HEK293 (cell line): ENCODE measurements around the gene IFFO2.

Experiments used
- CTCF ChIP-seq: fragments of 450-650 bp; formaldehyde crosslinking; IDR thresholded peaks from 2 replicates; pipeline ENCODE4 v1.5.1; 2016; ENCODE audit warnings: missing biosample characterization, missing genetic modification characterization
- ZBTB21 ChIP-seq: fragments of 450-650 bp; formaldehyde crosslinking; IDR thresholded peaks from 2 replicates; pipeline ENCODE4 v1.5.1; 2017; ENCODE audit warnings: missing biosample characterization, missing genetic modification characterization
- ZBTB48 ChIP-seq: fragments of 450-650 bp; formaldehyde crosslinking; IDR thresholded peaks from 2 replicates; pipeline ENCODE4 v1.5.1; 2016; ENCODE audit warnings: missing biosample characterization, missing genetic modification characterization
- ZFP69B ChIP-seq: fragments of 450-650 bp; formaldehyde crosslinking; IDR thresholded peaks from 2 replicates; pipeline ENCODE4 v1.5.1; 2016; ENCODE audit warnings: missing biosample characterization, missing genetic modification characterization
- ZNF280D ChIP-seq: fragments of 450-650 bp; formaldehyde crosslinking; IDR thresholded peaks from 2 replicates; pipeline ENCODE4 v1.5.1; 2016; ENCODE audit warnings: missing biosample characterization, missing genetic modification characterization

GRCh38 chr1:18883636-18884418 is 72.6 kb downstream of the IFFO2 start:
- peak; percentile 76 for TF ChIP-seq CTCF (tag by site-specific recombination)
- no peak for TF ChIP-seq ZBTB21
- TF ChIP-seq ZFP69B (tag by site-specific recombination): no peak
- TF ChIP-seq ZNF280D: no peak
- no peak for TF ChIP-seq ZBTB48 (tag by site-specific recombination)
